GM20000 (cell line): ENCODE measurements around the gene TNFRSF18.

Experiments
- DNase-seq: peaks from one replicate; pipeline ENCODE4 v3.0.0; 2012; ENCODE audit warnings: low spot score
- CTCF ChIP-seq: IDR thresholded peaks from 2 replicates; pipeline ENCODE4 v1.5.1; 2012; ENCODE audit warnings: mild to moderate bottlenecking, control low read depth; ENCODE audit errors: extremely low read depth, missing control alignments

TNFRSF18 gene

GRCh38 chr1:1177452-1178206 lies 28.8 kb downstream of the TNFRSF18 start:
- peak; percentile 25 for DNase-seq
- TF ChIP-seq CTCF, result no peak

GRCh38 chr1:1176931-1177330 lies 29.5 kb downstream of the TNFRSF18 start:
- no peak for DNase-seq
- TF ChIP-seq CTCF, result no peak

GRCh38 chr1:1176063-1176761 lies 30.2 kb downstream of the TNFRSF18 start:
- peak; percentile 10 for DNase-seq

- TF ChIP-seq CTCF, result no peak
- DNase-seq, result peak; percentile 19
These were observed 30.9 kb downstream of the TNFRSF18 start for GRCh38 chr1:1175221-1176062.

- no peak for TF ChIP-seq CTCF
- peak; percentile 56 for DNase-seq
These were observed 32.5 kb downstream of the TNFRSF18 start, which contains the start of gene TTLL10 for GRCh38 chr1:1173793-1174415. TSS of gene TTLL10 (plus strand) at chr1:1173880. CDS start at chr1:1179216, 5,336 bp downstream.

DNA sequence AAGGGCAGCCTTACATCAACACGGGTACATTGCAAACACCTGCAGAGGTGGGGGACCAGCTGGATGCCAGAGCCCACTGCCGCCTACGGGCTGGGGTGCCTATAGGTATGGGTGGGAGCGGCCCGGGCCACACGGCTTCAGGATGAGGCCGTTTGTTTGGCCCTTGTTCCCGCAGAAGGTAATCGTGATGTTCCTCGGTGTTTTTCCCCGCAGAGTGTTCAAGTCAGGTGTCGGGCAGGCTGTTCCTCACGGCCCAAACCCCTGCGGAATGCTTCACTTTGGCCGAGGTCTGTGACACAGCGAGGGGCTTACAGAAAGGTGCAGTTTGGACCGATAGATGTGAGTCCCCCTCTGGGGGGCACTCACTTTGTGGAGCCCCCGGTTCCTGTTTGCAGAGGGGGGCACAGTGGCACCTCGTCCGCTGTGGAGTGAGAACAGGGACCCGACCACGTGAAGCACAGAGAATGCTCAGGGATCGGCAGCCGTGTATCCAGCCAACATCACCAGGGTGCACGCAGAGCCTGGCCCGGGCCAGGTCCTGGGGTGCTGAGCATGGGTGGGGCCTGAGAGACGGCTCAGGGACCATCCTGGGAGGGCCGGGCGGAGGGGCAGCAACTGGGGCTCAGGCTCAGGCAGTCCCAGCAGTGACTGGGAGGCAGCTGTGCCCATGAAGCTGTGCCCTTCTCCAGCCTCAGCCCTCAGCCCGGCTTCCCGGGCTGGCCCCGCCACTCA lies 33.2 kb downstream of the TNFRSF18 start:
- DNase-seq, result peak; percentile 9
- no peak for TF ChIP-seq CTCF
